Right ventricle myocardium superior (tissue), 1 donor: ENCODE measurements around the gene LPAR1. TPM values are rescaled to one million over a fixed set of nuclear protein-coding genes. Genes with fewer than 3 reads are reported as not detected.
"Not testable (repeated sequence)": the region's sequence is repeated elsewhere in the genome, so short reads cannot be mapped to it uniquely, and the experiment has no call there.

Source experiments
- ATAC-seq: fragments of 200-7000 bp; cut with Tn5 transposase; one replicate; pipeline ENCODE4 v1.9.1; 2020; ENCODE audit warnings: mild to moderate bottlenecking; ENCODE audit not compliant: poor library complexity
- DNase-seq: peaks from one replicate; pipeline ENCODE4 v3.0.0-alpha.2; 2020
- intact Hi-C: fragments of 100-400 bp; cut with DNase I; formaldehyde crosslinking; loops from one replicate; pipeline ENCODE4 v1.11.2; 2022
- total RNA-seq: library from RNA; stranded (reverse); fragmentation: NEBNext Ultra II Directional; extraction: Animal tissue kit (Norgen Biotek cat#: 25700); gene quantifications from one replicate; pipeline ENCODE4 v1.2.1, GENCODE V29; 2021
- donor health status: DM: no; HTN: yes; CAD: no; lungs with severe emphysema.

The LPAR1 gene
- total RNA-seq, 1 donor from 2014 or later: 12.7 TPM

DNA sequence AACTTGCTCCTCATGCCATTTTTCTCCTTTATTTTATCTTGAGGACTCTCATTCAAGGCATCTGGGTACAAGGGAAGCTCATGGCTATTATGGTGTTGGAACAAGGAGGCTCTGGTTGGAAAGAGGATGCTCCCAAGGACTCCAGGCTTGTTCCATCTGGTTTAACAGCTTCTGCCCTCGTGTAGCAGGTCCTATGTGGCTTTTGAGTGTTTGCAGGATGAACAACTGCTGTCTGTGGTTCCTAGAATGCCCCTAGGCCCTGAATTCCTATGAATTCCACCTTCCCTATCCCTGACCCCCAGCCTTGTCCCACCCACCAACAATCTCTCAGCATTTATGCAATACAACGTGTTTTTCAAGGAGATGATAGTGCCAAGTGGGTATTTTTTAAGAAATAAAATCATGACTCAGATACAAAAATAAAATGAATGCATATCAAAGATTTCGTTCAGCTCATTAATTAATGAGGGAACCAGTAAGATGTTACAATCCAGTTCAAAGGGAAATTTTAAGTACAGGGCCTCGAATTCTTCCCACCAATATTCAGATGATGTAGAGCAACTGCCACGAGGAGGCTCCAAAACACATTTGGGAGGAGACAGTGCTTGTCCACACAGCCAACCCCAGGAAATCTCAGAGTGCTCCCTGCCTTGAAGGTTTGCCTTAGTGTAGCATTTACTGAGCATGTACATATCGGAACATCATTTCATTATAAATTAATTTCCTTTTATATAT, 187.7 kb downstream of the LPAR1 start:
- no peak for ATAC-seq
- DNase-seq: no peak
- intact Hi-C loops: no loop called here

DNA sequence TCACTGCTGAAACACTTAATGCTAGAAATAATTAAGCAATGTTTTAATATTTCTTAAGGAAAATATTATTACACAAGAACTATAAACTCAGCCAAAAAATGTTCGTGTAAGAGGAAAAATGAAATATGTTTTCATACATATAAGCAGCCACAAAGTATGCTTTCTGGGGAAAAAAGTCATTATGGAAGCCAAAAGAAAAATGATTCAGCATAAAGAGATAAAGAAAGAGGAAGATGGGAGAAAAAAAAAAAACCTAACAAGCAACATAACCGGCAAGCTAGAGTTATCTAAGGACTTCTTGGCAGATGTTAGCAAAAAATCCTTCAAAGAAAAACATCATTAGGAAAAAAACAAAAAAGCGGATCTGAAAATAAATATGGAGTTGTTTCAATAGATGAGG, 190.6 kb downstream of the LPAR1 start:
- peak; percentile 15 for ATAC-seq

DNA sequence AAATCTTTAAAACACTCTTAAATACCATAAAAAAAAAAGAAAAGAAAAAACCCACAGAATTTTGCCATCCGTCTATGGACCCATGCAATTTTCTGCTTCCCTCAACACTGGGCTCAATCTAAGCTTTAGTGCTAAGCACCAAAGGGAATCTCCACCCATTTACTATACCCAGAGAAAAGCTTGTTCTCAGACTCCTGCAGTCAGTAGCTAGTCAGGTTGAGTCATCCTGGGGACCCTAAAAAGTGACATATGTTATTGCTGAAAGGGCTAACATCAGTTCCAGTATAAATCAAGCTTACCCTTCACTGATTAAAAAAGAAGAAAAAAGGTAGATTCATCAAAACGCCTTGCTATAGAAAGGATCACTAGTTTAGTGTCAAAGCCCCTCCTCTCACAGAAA, 192.1 kb downstream of the LPAR1 start:
- ATAC-seq: no peak
- DNase-seq: no peak
- intact Hi-C loops: no loop called here

More for the DNA sequence above, 190.6 kb downstream of the LPAR1 start:
- DNase-seq: no peak
- intact Hi-C loops: no loop called here

DNA sequence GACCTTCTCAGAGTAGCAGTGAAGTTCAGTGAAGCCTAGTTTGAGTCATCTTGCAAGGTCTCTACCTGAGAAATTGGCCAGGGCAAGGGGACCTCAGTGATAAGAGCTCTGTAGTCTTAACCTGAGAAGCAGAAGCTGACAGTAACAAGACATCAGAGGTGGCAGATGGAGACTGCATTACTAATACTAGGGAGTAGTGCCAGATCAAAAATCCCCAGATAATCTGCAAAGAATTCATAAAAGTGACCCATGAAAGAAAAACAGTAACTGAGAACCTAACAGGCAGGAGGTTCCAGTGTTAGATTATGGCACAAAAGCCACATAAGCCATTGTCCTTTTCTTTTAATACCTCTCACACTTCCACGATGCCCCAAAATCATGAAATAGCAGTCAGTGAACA, 194.1 kb downstream of the LPAR1 start:
- intact Hi-C loops: no loop called here
- no peak for ATAC-seq
- DNase-seq: no peak

DNA sequence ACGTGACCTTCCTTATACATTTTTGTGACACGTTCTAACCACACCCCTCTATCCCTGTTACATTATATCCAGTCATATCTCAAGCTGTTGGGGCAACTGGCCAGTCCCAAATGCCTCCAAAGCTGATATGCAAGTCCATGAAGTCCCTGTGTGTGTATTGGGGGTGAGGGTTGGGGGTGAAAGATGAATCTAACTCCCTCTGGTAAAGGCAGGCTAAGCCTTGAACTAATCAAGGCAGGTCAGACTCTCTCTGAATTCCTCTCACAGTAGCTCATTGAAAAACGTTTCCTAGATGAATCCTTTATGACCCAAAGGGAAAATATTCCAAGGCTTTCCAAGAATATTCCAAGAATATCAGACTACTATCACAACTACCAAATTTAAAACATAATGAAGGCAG, 195.3 kb downstream of the LPAR1 start:
- DNase-seq (no peak), ATAC-seq (no peak)
- intact Hi-C loops: no loop called here

DNA sequence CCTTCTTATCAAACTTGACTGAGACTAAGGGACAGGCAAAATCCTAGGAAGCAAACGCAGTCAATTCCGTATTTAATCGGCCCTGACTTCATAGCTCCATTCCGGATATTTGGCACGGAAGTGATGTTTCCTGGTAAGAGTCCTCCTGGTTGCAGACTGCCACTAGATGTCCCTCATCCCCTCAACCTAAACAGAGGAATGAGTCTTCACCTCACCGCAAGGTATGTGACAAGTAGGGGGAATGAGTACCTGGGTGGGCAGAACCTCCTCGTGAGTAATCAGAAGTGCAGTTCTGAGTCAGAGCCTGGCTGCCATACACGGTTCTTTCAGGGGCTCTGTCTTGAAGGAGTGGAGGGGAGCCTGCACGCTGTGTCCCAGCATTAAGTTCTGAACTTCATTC, 196.1 kb downstream of the LPAR1 start:
- no peak for DNase-seq
- ATAC-seq: no peak
- intact Hi-C loops: no loop called here

DNA sequence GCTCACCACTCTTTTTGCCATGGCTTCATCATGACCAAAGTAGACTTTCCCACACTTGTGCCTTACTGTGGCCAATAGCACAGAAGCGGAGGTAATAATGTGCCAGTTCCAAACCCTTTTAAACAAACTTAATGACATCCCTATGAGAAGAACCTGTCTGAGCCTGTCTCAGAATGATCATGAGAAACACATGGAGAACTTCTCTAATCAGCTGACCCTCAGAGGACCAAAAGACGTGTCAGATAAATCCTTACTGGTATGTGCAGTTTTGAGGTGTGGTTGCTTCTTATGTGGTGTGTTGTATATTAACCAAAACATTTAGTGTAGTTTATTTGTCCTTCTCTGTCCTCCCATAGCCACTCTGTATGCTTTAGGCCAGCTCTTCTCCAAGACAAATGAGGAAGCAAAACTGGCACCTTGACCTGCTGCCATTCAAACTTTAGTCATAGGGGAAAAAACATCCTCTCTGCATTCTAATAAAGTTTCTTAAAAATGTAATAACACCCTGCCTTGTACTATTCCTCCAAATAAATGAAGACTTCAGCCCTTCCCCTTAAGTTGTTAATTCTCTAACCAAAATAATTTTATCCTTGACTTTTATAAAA, 200.8 kb downstream of the LPAR1 start:
- DNase-seq (no peak), ATAC-seq (no peak)
- intact Hi-C loops: no loop called here

DNA sequence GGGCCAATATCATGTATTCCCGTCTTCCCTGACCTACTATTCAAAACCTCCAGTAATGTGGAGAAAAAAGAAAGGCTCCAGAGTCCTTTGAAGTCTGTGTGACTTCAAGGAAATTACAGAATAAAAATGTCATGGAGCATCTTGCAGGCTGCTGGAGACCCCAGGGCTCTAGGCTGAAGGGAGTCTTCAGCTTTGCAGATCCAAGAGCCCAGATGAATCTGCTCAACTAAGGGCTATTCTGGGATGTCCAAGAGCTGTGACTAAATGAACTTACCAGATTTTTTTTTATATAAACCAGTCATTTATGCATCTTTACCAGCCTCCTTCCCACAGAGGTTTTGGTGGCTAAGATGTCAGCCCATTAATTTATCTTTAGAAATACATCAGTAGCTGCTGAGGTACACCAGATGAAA, 202.4 kb downstream of the LPAR1 start:
- intact Hi-C loops: no loop called here
- DNase-seq (no peak), ATAC-seq (no peak)

DNA sequence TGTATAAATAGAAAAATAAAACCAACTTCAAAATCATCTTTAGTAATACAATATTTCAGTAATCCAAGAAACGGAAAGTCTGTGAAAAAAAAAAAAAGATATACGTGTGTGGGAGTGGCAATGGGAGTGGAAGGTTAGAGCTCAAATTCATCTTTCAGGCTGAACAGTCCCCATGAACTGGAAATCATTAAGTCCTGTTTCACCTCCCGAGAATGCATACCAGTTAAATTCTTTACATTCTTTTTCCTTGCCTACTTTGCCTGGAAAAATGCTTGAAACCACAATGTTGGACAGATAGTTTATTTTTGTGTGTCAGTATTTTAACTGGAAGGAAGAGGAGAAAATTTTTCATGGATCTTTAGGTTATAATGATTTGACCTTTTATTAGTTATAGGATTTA, 202.9 kb downstream of the LPAR1 start:
- intact Hi-C loops: no loop called here
- DNase-seq (no peak), ATAC-seq (no peak)

DNA sequence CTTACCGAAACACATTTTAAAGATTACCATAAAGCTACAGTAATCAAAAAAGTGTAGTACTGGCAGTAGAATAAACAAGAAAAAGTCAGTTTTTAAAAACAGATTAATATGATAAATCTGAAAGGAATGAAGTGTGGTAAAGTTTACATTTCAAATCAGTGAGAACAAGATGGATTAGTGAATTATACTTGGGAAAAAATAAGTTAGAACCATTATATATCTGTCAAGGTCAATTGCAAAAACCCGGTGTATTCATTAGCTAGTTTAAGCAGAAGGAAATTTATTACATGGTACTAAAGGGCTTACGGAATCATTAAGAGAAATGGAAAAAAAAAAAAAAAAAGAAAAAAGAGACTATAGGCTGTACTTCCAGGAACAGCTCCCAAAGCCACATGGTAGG, 205.3 kb downstream of the LPAR1 start:
- DNase-seq: no peak
- intact Hi-C loops: no loop called here
- no peak for ATAC-seq

DNA sequence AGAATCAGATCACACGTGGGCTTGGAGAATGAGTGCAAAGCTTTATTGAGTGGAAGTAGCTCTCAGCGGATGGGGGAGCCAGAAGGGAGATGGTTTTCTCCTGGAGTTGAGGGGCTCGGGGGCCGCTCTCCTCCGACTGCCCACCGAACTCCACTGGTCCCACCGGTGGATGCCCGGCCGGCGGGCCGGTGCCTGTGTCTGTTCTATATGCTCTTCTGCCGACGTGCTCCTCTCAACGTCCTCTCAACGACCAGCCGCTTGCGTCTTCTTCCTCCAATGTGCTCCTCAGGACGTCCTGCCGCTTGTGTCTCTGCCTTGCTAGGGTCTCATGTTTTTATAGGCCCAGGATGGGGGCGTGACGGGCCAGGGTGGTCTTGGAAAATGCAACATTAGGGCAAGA, 207.8 kb downstream of the LPAR1 start:
- intact Hi-C loops: no loop called here
- no peak for ATAC-seq
- no peak for DNase-seq

DNA sequence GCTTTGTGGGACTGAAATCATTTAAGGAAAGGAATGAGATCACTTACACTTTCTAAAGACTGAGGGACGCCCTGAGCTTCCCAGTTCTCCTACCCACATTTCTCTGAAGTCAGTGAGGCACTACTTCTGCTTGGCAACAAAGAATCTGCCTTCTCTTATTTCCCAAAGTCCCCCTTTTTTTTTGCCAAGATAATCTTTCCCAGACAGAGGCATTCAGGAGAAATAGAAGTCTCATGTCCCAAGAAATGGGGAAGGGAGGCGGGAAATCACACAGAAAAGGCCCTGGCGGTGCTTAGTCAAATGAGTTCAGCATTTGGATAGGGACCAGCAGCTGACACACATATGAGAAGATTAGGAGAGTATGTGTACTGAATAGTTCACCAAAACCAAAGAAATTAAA, 210.0 kb downstream of the LPAR1 start:
- ATAC-seq (peak; percentile 90), DNase-seq (peak; percentile 52)
- intact Hi-C loops: no loop called here

DNA sequence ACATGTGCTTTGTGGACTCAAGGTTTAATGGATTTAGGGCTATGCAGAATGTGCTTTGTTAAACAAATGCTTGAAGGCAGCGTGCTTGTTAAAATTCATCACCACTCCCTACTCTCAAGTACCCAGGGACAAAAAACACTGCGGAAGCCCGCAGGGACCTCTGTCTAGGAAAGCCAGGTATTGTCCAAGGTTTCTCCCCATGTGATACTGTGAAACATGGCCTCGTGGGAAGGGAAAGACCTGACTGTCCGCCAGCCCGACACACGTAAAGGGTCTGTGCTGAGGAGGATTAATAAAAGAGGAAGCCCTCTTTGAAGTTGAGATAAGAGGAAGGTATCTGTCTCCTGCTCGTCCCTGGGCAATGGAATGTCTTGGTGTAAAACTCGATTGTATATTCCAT, 211.9 kb downstream of the LPAR1 start:
- DNase-seq, ATAC-seq, intact Hi-C loops: not testable (repeated sequence)

DNA sequence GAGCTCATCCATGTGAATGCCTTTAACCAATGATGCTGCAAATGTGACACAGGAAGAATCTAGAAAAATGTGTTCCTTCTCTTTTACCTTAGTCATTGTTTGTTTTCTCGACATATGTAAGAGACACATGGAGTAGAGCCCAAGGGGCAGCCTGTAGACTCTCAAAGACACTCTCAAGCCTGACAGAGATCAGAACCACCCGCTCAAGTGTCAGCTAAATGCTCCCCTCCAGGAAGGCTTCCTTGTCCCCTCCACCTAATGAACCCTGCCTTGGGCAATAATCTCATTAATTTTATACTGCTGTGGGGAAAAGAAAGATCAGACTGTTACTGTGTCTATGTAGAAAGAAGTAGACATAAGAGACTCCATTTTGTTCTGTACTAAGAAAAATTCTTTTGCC, 212.3 kb downstream of the LPAR1 start:
- no peak for DNase-seq
- intact Hi-C loops: no loop called here
- ATAC-seq: no peak

DNA sequence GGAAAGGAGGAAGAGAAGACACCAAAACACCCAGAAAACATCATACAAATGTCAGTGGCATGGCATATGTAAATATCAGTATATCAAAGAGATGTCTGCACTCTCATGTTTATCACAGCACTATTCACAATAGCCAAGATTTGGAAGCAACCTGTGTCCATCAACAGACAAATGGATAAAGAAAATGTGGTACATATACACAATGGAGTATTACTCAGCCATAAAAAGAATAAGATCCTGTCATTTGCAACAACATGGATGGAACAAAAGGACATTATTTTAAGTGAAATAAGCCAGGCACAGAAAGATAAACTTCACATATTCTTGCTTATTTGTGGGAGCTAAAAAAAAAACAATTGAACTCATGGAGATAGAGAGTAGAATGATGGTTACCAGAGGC, 213.1 kb downstream of the LPAR1 start:
- intact Hi-C loops, DNase-seq, ATAC-seq: not testable (repeated sequence)
